HUES48 (cell line): ENCODE results near the gene SDK1.

Source experiments
- H3K27ac ChIP-seq: one replicate; pipeline ENCODE4 v1.7.0; 2013; ENCODE audit warnings: low read depth, low read length, inconsistent platforms
- H3K27me3 ChIP-seq: 2 replicates; pipeline ENCODE4 v1.6.1; 2013; ENCODE audit warnings: mild to moderate bottlenecking, low read length; ENCODE audit not compliant: control insufficient read depth, insufficient read depth
- H3K36me3 ChIP-seq: 2 replicates; pipeline ENCODE4 v1.6.1; 2013; ENCODE audit warnings: low read length; ENCODE audit not compliant: control insufficient read depth, insufficient read depth
- H3K4me1 ChIP-seq: 2 replicates; pipeline ENCODE4 v1.6.1; 2013; ENCODE audit warnings: mild to moderate bottlenecking, low read length; ENCODE audit not compliant: control insufficient read depth, insufficient read depth
- H3K4me3 ChIP-seq: 2 replicates; pipeline ENCODE4 v1.5.1; 2013; ENCODE audit warnings: mild to moderate bottlenecking, low read depth, low read length
- H3K9ac ChIP-seq: 2 replicates; pipeline ENCODE4 v1.6.1; 2013; ENCODE audit warnings: mild to moderate bottlenecking, low read depth, low read length, moderate library complexity
- H3K9me3 ChIP-seq: 2 replicates; pipeline ENCODE4 v1.6.1; 2013; ENCODE audit warnings: low read length; ENCODE audit not compliant: control insufficient read depth, insufficient read depth

The SDK1 gene

DNA sequence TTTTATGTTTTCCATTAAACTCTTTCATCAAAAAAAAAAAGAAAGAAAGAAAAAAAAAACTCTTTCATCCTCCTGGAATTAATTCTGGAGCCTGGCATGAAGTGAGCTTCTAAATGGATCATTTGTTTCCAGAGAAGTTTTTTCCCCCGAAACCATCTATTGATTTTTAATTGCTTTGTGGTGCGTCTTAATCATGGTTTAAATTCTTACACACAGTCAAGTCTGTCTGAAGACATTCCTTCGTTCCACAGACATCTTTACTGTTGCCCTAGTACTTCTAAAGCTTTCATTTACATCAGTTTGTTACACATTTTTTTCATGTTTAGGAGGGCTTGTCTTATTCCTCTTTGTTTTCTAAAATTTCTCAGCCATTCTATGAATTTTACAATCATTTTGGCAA is 887.6 kb downstream of the SDK1 start:
- H3K9me3 ChIP-seq = no peaks in the 10 kb centered on the region
- no peak overlapping the region for H3K4me3 ChIP-seq
- no peaks in the 10 kb centered on the region; the same call in 1 of the 2 replicates for H3K4me1 ChIP-seq
- no peak overlapping the region for H3K27ac ChIP-seq
- no peaks in the 10 kb centered on the region for H3K27me3 ChIP-seq
- H3K36me3 ChIP-seq = no peaks in the 10 kb centered on the region
- H3K9ac ChIP-seq = no peak overlapping the region

DNA sequence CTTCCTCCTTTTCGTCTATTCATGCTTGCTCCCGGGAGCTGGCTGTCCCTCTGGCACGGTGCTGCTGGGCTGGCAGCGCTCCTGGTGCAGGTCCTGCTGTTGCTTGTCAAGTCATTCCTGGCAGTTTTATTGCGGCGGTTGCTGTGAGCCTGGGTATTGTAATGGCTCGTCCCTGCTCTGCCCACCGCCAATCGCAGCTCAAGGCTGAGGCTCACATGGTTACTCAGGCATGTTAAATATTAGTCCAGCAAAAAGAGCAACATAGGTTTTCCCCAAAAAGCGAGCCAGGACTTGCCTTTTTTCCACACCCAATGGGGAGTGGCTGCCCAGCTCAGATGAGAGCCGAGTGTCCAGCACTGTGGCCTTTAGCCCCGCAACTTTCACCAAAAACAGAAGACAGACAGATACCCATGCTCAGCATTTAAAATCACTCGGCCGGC is 888.1 kb downstream of the SDK1 start:
- no peaks in the 10 kb centered on the region for H3K27me3 ChIP-seq
- H3K27ac ChIP-seq = no peak overlapping the region
- H3K36me3 ChIP-seq = no peaks in the 10 kb centered on the region
- H3K9ac ChIP-seq = no peak overlapping the region
- no peaks in the 10 kb centered on the region; the same call in 1 of the 2 replicates for H3K4me1 ChIP-seq
- H3K9me3 ChIP-seq = no peaks in the 10 kb centered on the region
- H3K4me3 ChIP-seq = no peak overlapping the region

DNA sequence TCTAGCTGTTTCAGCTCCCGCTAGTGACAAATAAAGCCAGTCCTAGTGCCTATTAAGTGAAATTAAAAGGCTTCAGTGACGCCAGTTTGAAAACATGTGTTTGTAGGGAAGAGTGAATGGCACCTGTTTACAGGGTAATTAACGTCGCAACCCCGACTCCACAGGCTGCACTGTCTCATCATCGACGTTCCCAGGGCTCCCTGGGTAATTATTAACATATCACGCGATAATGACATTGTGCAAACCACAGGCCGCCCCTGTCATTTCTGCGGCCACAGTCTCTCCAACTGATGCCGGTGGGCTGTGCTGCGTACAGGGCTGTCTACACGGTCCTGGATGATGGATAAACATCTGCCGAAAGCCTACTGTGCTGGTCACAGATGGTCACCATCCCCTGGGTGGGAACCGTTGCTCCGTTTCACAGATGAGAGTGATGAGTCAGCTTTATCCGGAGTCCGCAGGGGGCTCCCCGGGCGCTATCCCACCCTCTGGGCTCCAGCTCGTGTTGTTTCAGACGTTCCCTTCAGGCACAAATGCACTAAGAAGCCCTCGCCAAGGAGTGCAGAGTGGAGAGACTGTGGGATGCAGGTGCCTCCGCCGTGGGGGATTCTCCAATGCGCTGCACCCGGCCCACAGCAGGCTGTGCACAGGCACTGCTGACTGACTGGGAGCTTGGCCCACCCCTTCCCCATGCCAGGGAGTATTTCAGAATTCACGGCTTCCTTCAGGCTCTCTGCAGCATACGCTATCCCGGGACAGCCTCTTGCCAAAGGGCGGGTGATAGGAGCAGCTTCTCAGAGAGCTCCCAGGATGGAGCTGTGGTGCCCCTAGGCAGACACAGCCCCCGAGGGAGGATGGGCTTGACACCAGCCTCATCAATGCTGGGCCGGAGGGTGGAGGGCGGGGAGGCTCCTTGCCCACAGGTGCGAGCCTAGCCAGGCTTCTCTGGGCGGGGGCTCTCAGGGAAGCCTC is 889.2 kb downstream of the SDK1 start:
- Histone ChIP-seq H3K9ac (no peak overlapping the region), H3K36me3 (no peaks in the 10 kb centered on the region), H3K27ac (no peak overlapping the region), H3K9me3 (no peaks in the 10 kb centered on the region), H3K4me3 (no peak overlapping the region), H3K27me3 (no peaks in the 10 kb centered on the region), H3K4me1 (no peaks in the 10 kb centered on the region; the same call in 1 of the 2 replicates)

DNA sequence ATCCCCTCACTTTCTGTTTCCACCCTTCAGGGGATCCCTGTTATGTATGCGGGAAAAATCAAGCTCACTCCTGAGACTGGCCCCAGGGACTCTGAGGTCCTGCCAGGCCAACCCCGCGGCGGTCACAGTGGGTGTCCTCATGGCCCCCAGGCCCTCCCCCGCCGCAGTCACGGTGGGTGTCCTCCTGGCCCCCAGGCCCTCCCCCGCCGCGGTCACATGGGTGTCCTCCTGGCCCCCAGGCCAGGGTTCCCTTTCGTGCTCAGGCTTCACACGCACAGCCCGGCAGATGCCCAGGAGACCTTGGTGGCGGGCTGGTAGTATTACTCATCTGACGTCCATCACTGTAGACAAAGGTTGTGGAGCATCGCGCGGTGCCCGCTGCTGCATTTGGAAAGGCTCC is 890.0 kb downstream of the SDK1 start:
- H3K4me1 ChIP-seq = no peaks in the 10 kb centered on the region; the same call in 1 of the 2 replicates
- no peaks in the 10 kb centered on the region for H3K9me3 ChIP-seq
- no peaks in the 10 kb centered on the region for H3K27me3 ChIP-seq
- H3K4me3 ChIP-seq = no peak overlapping the region
- H3K36me3 ChIP-seq = no peaks in the 10 kb centered on the region
- no peak overlapping the region for H3K27ac ChIP-seq
- no peak overlapping the region for H3K9ac ChIP-seq

DNA sequence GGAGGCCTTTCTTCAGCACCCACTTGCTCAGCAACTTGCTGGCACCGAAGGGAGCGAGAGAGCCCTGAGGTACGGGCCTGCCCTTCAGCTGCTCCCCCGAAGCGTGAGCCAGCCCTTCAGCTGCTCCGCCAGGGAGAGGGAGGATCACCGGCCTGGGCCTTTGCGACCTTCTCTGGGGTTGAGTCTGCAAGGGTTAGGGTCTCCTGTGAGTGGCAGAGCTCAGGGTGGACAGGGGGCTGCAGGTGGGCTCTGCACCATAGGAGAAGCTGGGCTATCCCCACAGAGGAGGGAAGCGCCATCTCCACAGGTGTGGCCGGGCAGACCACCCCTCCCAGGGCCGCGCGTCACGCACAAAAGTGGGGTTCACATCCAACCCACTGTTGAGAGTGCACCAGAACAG is 890.5 kb downstream of the SDK1 start:
- no peaks in the 10 kb centered on the region for H3K27me3 ChIP-seq
- no peaks in the 10 kb centered on the region for H3K36me3 ChIP-seq
- H3K27ac ChIP-seq = no peak overlapping the region
- no peaks in the 10 kb centered on the region for H3K9me3 ChIP-seq
- no peak overlapping the region for H3K4me3 ChIP-seq
- no peak overlapping the region for H3K9ac ChIP-seq
- no peaks in the 10 kb centered on the region; the same call in 1 of the 2 replicates for H3K4me1 ChIP-seq

DNA sequence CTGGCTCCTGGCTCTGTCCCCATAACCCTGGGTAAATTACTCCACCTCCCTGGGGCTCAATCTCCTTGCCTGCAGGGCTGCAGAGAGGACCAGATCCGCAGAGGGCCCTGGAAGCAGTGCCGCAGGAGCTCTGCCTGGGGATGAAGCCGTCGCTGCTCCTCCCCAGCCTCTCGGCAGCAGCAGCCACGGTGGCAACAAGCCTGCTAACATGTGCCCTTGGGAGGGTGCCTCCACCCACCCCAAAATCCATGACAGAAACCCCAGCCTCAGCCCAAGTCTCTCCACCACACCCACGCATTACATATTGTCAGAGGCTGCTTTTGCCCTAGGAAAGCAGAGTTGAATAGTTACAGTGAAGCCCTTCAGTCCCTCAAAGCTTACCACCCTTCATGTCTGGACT is 894.6 kb downstream of the SDK1 start:
- H3K27me3 ChIP-seq = no peaks in the 10 kb centered on the region
- no peak overlapping the region for H3K27ac ChIP-seq
- no peak overlapping the region for H3K9ac ChIP-seq
- H3K4me1 ChIP-seq = no peaks in the 10 kb centered on the region
- H3K9me3 ChIP-seq = no peaks in the 10 kb centered on the region
- no peak overlapping the region for H3K4me3 ChIP-seq
- H3K36me3 ChIP-seq = no peaks in the 10 kb centered on the region

DNA sequence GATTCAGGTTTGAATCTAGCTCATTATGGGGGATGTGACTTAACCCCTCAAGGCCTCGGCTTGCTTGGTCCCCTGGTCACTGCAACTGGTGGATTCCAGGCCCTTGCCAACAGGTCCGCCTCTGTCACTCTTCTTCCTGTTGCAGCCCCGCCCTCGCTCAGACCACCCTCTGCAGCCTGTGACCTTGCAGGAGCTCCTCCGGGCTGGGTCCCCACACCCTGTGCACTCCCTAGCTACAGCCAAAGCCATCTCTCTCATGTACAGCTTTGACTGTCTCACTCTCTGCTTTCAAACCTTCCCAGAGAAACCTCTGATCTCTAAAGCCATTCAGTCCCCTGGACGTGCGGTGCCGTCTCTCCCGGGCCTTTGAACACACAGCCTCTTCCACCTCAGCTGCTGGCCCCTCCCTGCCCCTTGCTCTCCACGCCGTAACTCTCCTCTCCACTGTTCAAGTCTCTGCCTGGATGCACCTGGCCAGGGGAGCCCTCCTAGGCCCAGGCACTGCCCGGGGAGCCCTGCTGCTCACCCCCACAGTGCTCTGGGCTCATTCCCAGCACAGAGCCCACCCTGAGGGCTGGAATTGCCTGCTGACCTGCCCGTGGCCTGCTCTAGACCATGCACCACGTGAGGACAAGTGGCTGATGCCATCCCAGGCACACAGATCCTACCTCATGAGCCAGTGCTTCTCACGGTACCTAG is 895.2 kb downstream of the SDK1 start:
- H3K4me1 ChIP-seq = no peaks in the 10 kb centered on the region
- no peak overlapping the region for H3K4me3 ChIP-seq
- H3K27me3 ChIP-seq = no peaks in the 10 kb centered on the region
- no peak overlapping the region for H3K27ac ChIP-seq
- no peaks in the 10 kb centered on the region for H3K9me3 ChIP-seq
- no peak overlapping the region for H3K9ac ChIP-seq
- H3K36me3 ChIP-seq = no peaks in the 10 kb centered on the region

DNA sequence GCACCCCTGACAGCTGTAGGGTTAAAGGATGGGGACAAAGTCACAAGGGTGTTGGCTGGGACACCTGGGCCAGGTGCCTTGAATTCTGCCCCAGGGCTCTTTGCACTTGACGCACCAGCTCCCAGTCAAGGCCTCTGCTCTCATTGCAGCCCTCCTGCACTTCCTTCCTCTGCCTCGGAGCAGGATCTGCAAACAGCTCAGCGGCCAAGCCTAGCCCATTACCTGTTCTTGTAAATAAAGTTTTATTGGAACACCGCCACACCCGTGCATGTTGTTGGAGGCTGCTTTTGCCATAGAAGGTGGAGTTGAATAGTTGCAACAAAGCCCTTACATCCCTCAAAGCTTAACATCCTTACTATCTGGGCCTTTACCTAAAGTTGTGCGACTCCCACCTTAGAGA is 897.2 kb downstream of the SDK1 start:
- Histone ChIP-seq H3K27me3 (no peaks in the 10 kb centered on the region), H3K27ac (no peak overlapping the region), H3K36me3 (no peaks in the 10 kb centered on the region), H3K4me3 (no peak overlapping the region), H3K9me3 (no peaks in the 10 kb centered on the region), H3K9ac (no peak overlapping the region), H3K4me1 (no peaks in the 10 kb centered on the region)

DNA sequence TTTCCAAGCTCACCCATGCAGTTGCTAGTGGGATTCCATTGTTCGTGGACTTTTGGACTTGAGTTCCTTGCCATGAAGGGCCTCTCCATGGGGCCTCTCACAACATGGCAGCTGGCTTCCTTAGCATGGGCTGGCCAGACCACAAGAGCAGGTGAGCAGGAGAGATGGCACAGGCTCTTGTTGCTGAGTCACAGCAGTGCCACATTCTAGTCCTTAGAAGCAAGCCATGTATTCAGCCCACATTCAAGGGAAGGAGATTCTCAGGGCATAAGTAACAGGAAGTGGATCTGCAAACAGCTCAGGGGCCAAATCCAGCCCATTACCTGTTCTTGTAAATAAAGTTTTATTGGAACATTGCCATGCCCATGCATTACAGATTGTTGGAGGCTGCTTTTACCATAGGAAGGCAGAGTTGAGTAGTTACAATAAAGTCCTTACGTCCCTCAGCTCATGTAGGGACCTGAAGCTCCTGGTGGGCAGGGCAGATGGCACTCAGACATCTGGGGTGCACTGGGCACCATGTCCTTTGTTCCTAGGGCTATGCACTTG is 899.6 kb downstream of the SDK1 start:
- Histone ChIP-seq H3K27me3 (no peaks in the 10 kb centered on the region), H3K4me1 (no peaks in the 10 kb centered on the region), H3K9me3 (no peaks in the 10 kb centered on the region), H3K27ac (no peak overlapping the region), H3K36me3 (no peaks in the 10 kb centered on the region), H3K9ac (no peak overlapping the region), H3K4me3 (no peak overlapping the region)

DNA sequence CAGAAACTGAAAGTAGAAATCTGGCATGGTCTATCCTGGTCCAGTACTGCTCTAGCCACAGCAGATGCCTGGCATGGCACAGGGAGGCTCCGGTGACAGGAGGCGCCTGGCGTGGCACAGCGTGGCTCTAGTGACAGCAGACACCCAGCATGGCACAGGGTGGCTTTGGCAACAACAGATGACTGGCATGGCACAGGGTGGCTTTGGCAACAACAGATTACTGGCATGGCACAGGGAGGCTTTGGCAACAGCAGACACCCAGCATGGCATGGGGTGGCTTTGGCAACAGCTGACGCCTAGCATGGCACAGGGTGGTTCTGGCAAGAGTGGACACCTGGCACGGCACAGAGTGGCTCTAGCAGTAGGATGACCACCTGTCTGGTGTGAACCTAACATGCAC is 900.5 kb downstream of the SDK1 start:
- no peaks in the 10 kb centered on the region for H3K36me3 ChIP-seq
- H3K9ac ChIP-seq = no peak overlapping the region
- no peaks in the 10 kb centered on the region for H3K9me3 ChIP-seq
- H3K27ac ChIP-seq = no peak overlapping the region
- H3K27me3 ChIP-seq = no peaks in the 10 kb centered on the region
- no peak overlapping the region for H3K4me3 ChIP-seq
- H3K4me1 ChIP-seq = no peaks in the 10 kb centered on the region
